Measurements from ENCODE around the gene MYRIP.
A peak's percentile ranks its signal among the peaks of the same experiment; 100 is the strongest.

MYRIP gene

DNA sequence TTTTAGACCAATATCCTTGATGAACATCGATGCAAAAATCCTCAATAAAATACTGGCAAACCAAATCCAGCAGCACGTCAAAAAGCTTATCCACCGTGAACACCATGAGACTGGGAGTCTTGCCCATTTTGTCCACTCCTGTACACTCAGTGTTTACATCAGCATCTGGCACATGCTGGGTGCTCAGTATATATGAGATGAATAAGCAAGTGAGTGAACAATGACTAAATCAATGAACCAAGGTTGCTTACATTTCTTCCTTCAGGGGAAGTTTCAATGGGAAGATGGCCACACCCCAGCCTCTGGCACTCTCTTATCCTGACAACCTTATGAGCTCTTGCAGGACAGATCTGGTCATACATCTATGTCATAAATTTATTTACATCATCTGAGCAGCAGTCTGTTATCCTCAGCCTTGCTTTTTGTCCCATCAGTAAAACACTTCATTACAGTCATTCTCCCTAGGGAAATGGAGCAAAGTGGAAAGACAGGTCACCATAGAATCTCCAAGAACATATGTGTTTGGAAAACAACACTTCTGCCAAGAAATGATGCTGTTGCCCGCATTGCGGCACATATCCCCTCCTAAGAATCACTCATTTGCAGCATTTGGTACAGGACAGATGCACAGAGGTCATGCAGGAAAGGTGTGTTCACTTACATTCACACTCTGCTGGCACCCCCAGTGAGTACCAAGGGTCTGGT lies 328.3 kb downstream of the MYRIP start:
- DNase-seq, result no peak

DNA sequence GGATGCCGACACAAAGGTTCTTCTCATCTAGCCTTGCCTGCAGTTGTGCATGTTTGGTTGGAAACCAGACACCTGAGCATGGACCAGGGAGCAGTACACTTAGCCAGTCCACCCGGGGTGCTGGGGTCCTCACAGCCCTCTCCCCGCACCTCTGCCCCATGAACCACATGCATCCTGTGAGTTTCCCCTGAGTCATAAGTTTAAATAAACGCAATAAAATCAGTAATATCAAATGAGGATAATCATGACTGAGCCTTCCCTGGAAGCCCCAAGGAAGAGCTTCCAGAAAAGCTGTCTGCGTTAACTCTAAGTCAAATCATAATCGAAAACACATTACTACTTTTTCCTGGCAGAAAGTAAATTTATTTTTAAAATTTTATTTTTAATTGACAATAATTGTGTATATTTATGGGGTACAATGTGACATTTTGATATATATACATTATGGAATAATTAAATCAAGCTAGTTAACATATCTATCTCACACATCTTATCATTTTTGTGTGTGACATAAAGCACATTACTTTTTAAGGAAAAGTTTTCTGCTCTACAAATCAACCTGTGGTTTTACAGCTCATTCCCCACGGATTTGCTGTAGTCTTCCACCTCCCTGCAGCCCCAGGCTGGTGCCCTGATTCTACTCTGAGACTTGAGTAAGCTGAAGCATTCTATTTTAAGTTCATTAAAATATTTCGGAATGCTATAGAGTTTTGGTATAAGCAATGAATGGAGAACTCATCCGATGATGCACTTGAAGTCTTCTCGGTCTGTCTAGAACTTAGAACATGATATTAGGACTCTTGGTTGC lies 334.1 kb downstream of the MYRIP start:
- no peak for DNase-seq

DNA sequence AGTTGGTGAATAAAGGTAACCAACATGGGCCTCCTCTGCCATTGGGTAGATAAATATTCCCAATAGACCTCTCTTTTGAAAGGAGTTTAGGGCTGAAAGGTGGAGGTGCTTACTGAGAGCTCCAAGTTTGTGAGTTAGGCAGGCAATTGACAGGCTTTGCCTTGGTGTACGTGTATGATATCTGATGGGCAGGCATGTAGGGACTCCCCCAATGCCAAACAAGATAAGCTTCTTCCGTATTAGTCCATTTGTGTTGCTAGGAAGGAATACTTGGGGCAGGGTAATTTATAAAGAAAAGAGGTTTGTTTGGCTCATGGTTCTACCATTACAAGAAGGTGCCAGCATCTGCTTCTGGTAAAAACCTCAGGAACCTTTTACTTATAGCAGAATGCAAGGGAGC lies 339.4 kb downstream of the MYRIP start:
- DNase-seq, result no peak

DNA sequence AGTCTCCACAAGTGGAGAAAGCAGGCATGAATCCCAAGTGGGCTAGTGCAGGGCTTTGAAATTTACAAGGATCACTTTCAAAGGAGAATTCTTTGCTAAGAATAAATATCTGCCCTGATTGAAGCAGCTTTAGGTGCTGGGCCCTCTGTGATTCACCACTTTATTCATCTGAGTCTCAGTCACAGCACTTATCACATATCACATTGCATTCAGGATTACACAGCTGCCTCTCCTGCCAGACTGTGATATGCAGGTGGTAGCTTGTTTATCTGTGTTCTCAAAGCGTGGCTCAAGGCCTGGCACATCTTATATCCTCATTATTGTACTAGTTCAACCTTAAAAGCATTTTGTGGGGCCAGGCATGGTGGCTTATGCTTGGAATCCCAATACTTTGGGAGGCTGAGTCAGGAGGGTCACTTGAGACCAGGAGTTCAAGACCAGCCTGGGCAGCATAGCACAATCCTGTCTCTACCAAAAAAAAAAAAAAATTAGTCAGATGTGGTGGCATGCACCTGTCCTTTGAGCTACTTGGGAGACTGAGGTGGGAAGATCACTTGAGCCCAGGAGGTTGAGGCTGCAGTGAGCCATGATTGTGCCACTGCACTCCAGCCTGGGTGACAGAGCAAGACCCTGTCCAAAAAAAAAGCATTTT lies 343.2 kb downstream of the MYRIP start:
- no peak for DNase-seq

DNA sequence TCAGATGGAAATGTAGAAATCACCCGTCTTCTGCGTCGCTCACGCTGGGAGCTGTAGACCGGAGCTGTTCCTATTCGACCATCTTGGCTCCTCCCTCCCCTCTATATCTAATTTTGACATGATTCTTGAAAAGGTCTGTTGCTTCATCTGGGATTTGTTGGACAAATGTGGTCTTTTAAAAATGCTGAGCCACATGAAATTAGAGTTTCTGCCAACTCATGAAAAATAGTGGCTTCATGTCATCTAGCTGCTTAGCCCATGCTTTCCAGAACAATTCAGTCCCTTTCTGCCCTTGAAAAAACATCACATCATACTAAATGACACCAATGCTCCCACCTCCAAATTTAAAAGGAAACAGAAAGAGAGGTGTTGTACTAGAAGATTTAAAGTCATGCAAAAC lies 351.5 kb downstream of the MYRIP start:
- DNase-seq, result no peak

DNA sequence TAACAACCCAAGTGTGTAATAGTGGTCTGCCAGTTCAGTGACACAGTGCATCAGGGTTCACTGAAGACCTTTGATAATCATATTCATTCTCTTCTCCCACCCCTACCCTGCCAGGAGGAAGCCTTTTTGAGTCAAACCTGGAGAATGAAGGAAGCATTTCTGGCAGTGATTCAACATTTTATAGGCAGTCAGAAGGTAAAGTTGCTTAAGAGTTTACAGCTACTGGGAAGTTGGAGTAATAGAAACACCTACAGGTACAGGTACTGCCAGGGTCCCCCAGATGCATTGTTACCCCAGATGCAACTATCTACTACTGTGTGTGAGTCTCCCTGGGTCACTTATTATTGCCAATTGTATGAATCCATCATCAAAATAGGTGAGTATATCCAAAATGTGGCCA lies 353.2 kb downstream of the MYRIP start:
- DNase-seq, result no peak

DNA sequence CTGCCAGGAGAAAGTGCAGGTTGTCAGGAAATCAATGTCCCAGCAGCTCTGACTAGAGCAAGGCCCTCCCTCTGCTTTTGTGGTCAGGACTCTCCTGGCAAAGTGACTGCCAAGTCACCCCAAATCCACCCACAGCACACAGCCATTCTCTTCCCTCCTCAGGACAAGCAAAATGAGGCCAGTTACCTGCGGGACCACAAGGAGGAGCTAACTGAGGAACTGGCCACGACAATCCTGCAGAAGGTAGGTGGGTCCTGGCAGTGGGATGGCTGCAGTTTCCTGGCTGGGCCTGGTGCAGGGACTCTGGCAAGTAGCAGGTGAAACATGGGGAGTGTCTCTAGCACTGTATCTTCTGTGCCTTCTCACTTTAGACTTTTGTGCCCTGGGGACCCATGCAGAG lies 357.6 kb downstream of the MYRIP start:
- no peak for DNase-seq

DNA sequence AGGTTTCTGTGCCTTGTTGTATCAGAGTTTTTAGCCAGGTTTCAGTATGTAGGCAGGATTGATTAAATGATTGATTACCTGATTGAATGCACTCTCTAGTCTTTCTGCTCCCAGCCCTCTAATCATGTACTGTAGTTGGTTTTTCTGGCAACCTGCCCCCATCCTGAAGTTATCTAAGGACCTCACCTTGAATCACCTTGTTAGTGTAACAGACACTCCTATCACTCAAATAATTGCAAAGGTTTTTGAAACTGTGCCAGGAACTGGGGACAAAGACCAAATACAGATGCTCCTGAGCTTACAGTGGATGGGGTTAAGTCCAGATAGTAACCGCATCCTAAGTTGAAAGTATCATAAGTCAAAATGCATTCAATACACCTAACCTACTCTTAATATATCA lies 358.5 kb downstream of the MYRIP start:
- DNase-seq, result no peak

DNA sequence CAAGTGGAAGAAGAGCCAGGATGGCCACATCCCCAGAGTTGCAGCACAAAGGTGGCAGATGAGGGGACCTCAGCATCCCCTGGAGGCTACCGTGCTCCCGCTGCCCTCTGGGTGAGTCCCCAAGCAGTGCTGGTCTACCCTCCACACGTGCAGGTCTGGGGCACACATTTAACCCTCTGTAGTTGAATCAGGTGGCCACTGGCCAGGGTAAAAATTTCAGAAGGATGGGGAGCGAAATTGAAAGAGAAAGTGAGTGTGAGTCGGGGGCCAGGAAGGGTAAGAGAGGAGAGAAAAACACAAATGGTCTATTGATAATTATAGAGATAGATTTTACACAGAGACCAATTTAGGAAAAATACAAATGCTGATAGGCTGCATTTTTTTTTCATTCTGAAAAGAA lies 360.6 kb downstream of the MYRIP start:
- no peak for DNase-seq

DNA sequence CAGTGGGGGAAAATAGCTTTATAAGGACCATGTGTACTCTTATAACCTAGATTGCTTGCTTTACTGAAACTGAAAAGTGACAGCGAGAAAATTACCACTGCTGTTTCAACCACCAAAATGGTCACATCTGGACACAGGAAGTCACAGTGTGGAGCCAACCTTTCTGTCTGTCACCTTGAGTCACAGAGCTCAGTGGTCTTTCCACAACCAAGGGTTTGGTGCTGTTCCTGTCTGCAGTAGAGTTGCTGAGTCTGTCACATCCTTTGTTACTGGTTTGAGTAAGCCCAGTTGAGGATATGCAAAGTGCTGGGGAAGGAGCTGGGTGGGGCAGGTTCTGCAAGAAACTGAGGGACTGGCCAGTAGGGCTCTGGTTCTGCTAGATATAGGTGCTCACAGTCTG lies 361.0 kb downstream of the MYRIP start:
- no peak for DNase-seq

DNA sequence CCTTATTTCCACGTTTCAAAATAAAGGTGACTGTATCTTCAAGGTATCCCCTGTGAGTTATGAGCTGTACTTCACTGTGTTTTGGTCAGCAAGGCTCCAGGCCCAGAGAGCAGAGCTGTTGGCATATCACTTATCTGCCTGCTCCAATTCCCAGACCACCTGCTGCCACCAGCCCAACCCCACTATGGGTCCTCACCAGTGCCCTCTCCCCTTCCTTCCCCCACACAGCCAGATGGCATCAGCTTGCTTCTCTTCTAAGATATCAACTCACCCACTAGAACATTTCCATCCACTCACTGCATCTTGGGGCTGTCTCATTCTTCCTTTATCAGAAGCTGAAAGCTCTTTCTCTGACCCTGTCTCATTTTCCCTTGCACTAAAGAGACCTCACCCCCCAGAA lies 363.2 kb downstream of the MYRIP start:
- DNase-seq, result no peak

DNA sequence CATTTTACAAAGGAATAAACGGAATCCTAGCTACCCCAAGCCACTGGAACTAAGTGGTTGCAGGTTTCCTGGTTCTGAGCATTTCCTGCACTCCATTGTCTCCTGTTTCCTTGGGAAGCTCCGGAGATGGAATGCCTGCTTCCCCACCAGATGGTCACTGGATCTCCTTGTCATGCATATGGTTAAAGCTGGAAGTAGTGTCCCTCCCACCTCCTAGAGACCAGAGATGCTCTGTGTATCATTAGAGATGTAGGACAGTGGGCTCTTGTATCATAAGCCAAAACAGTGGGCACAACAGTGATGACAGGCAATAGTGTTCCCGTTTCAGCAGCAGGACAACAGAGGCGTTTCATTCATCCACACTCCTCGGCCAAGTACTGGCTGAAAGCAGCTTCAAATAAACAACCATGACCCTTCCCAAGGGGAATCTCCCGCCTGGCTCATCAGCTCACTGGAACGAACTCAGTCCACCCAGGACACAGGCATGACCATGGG lies 363.9 kb downstream of the MYRIP start:
- peak; percentile 52 for DNase-seq

DNA sequence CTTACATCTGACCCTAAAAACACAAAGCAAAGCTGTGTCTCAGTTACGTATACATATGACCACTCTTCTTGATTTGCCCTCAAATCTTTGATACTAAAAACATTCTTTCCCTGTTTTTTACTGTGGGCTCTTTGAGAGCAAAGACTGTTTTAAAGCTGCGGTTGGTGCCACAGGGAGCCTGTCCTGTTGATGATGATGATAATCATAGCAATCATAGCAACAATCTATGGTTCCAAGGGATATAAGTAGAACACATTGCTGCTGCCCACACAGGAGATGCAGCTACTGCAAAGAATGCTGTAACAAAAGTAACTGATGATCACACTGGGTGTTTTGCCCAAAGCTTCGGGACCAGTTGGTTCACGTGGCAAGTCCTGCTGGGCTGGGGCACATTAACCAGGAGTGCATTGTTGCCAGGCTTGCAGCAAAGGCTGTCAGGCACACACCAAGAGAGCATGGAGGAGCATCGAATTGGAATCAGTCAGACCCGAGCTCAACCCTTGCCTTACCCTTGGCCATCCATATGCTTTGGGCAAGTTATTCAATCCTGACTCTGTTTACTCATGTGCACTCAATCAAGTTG lies 368.7 kb downstream of the MYRIP start:
- DNase-seq, result no peak

DNA sequence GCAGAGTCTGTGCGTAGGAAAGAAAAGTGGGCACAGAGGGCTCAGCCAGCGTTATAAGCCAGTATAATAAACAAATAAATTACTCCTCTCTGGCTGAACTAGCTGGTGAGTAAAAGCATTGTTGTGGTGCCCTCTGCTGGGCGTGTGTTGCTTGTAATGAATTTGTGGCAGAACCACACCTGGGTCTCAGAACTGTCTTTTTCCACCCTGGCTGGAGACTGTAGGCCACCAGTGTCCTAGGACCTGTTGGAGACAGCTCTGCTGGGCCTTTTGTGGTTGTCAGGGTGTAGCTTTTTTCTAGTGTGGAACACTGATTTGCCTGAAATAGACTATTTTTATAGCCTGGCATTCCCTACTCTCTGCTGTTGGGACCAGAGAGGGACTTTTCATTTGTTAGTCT lies 369.6 kb downstream of the MYRIP start:
- DNase-seq, result peak; percentile 81

DNA sequence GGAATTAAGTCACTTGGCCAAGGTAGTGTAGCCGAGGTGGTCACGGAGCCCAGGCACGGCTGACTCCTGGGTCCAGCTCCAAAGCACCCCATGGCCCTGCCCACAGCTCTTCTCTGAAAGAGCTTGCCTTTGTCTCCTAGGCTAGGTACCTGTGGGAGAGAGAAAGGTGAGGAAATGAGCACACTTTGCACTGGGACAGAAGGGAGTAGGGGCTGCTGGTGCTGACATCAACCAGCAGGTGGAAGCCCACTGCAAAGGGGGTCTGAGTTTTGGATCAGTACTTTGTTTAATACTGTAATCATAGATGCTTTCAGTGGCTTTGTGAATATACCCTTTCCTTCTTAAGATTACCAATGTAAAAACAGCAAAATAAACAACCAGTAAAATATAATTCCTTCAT lies 371.8 kb downstream of the MYRIP start:
- no peak for DNase-seq

DNA sequence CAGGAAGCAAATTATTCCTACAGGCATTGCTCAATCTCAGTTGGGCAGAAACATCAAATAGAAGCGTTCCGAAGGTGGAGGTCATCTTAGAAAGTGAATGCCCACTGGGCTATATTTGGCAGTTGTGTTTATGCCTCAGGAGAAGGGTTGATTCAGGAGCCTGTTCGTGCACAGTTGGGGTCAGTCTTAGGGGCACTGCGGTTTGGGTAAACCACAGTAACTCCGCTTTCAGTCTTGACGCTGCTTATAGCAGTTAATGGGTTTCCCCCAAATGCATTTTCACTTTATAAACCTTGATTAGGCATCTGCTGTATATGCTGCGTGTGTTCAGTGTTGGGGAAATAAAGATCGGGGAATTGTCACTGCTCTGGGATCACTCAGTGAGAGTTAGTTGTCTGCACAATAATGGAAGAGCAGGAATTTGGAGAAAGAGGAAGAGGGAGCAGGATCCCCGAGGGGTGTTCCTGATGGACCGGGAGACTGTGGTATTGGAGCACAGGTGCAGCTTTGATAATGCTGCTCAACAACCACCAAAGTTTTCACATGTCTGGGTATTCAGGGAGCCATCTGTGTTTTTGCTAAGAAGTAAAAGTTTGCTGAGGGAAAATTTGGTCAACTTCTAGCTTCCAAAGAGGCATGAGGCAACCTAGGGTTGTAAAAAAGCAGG lies 375.8 kb downstream of the MYRIP start:
- no peak for DNase-seq

DNA sequence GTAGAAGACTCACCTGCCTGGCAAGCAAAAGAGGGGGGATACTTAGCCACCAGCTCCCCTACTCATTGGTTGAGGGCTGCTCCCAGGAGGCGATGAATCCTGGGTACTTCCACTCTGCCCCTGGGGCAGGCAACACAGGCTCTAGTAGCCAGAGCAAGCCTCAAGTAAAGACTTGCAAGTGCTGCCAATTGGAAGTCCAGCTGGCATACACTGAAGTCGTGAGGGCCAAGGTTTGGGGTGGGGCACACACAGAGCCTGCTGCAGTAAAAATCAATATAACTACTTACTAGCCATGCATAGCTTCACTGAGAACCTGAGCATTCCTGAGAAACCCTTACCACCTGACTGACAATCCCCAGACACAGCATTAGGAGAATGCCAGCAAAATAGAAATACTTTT lies 377.1 kb downstream of the MYRIP start:
- no peak for DNase-seq

DNA sequence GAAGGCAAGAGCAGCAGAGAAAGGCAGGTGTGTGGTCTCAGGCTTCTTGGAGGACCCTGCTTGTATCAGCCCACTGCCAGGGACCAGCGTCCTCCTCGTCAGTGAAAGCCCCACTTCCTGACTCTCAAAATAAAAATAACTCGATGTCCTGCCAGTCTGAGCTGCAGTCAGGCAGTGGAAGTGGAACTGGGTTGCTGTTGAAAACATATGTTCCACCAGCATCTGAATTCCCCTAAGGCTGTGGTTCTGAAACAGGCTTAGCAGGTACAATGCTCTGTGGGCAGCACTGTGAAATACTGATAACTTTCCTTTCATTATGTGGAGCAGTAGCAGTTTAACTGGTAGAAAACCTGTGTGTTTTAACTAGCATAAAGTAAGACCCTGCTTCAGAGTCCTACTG lies 378.5 kb downstream of the MYRIP start:
- no peak for DNase-seq

DNA sequence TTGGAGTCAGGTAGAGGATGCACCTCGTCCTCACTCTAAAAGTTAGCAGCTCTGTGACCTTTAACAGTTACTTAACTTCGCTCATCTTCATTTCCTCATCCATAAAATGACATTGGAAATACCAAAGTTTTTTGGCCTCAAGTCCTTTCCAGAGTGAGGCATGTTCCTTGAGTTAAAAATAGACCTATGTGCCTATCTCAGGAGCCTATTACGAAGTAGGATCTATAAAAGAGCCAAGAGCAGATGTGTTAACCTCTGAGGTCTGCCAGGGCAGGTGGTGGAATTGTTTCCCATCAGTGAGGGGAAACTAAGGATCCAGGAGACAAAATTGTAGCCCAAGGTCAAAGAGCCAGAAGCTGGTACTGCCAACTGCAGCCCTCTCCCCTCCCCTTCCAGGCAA lies 379.7 kb downstream of the MYRIP start:
- DNase-seq, result no peak

DNA sequence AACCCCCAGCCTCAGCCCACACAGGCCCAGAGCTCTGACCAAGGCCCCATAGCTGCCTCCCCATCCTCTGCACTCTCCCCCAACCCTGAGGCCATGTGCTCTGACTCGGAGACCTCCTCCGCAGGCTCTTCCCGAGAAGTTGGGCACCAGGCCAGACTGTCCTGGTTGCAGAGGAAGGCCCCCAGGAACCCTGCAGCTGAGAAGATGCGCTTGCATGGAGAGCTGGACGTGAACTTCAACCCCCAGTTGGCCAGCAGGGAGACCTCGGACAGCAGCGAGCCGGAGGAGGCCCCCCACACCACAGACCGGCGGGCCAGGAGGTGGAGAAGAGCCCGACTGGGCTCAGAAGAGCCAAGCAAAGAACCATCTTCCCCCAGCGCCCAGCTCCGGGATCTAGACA lies 380.6 kb downstream of the MYRIP start:
- no peak for DNase-seq

DNA sequence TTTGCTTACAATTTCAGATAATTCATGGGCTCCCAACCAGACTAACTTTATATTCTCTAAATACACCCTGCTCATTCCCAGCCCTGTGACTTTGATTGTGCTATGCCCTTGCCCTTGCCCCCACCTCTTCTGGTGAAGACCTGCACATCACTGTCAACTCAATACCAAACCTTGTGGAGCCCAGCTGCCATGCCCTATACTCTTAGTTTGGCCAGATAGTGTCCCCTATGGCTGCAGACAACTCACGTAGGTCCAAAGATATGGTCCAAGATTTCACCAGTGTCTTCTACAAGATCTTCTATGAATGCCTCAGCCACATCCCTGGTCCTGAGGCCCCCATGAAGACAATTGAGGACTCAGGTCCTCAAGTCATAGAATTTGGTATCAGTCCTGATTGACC lies 381.8 kb downstream of the MYRIP start:
- no peak for DNase-seq

DNA sequence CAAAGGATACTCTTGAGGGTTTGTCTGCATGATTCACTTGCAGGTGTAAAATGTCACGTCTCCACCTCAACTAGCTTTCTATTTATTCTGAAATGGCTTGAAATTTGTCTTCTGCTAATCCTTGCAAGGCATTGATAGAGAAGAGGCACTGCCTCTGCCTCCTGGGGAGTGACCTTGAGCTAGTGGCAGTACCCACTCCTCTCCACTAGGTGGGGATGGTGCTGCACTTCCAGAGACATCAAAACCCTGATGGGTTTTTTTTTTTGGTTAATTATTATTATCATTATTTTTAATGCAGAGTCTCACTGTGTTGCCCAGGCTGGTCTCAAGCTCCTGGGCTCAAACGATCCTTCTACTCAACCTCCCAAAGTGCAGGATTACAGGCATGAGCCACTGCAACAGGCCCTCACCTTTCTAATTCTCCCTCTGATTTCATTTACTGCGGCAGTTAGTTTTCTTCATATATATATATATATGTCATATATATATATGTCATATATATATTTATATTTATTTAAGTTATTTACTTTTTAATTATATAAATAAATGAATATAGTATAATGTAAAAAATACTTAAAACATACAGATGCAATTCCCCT lies 382.5 kb downstream of the MYRIP start:
- DNase-seq, result peak; percentile 70

DNA sequence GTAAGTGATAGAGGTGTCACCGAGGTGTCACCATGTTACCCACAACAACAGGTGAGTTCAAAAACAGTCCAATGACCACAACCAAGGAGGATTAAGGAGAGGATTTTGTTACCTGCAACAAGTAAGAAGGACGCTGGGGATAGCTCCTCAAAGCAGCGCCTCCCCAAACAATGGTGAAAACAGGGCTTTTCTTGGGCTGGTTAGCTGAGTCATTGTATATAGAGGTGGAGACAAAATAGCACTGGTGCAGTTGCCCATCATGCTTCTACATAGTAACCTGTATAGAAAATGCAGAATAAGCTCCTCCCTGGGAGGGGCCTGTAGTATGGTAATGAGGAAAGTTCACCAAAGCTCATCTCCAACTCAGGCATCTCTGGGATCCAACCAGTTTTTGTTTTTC lies 383.2 kb downstream of the MYRIP start:
- no peak for DNase-seq
